GM21723 (cell line): Measurements from ENCODE around the gene RANBP1.
"Not testable (repeated sequence)": the region's sequence is repeated elsewhere in the genome, so short reads cannot be mapped to it uniquely, and the experiment has no call there.

ENCODE experiments used
- ATAC-seq: cut with Tn5 transposase; IDR thresholded peaks from one replicate; pipeline ENCODE4 v1.9.1; 2021; ENCODE audit warnings: mild to moderate bottlenecking, moderate library complexity; ENCODE audit not compliant: unreplicated experiment

The RANBP1 gene

GRCh38 chr22:20115691-20116375 lies at the start of gene RANBP1:
RANBP1 (plus strand) TSS chr22:20116104; CDS start chr22:20116185, 81 bp downstream.
- ATAC-seq = no peak

- no peak for ATAC-seq
These were observed 49.1 kb upstream of the RANBP1 start for GRCh38 chr22:20066617-20067383.

GRCh38 chr22:20067384-20067682 lies 48.6 kb upstream of the RANBP1 start:
- ATAC-seq = not testable (repeated sequence)

- ATAC-seq = no peak
These were observed 47.3 kb upstream of the RANBP1 start for GRCh38 chr22:20068640-20069039.

GRCh38 chr22:20069331-20070042 lies 46.4 kb upstream of the RANBP1 start:
- no peak for ATAC-seq

- ATAC-seq = no peak
These were observed 44.4 kb upstream of the RANBP1 start for GRCh38 chr22:20071524-20071972.

GRCh38 chr22:20076627-20077172 lies 39.2 kb upstream of the RANBP1 start:
- ATAC-seq = no peak

GRCh38 chr22:20079745-20080444 lies 36.0 kb upstream of the RANBP1 start, which contains the start of gene DGCR8:
DGCR8 (plus strand) TSS chr22:20080241; CDS start chr22:20085964, 5,723 bp downstream.
- ATAC-seq = peak; percentile 73

- ATAC-seq = peak; percentile 65
These were observed 35.5 kb upstream of the RANBP1 start for GRCh38 chr22:20080445-20080775.

- ATAC-seq = no peak
These were observed 34.9 kb upstream of the RANBP1 start for GRCh38 chr22:20080776-20081654.

GRCh38 chr22:20083157-20083890 lies 32.6 kb upstream of the RANBP1 start:
- ATAC-seq = no peak

GRCh38 chr22:20083891-20084546 lies 31.9 kb upstream of the RANBP1 start:
- ATAC-seq = no peak

GRCh38 chr22:20084547-20085413 lies 31.1 kb upstream of the RANBP1 start:
- ATAC-seq = no peak

GRCh38 chr22:20085651-20086050 lies 30.3 kb upstream of the RANBP1 start:
- ATAC-seq = no peak

GRCh38 chr22:20086101-20086599 lies 29.8 kb upstream of the RANBP1 start:
- no peak for ATAC-seq

- ATAC-seq = no peak
These were observed 29.1 kb upstream of the RANBP1 start for GRCh38 chr22:20086763-20087162.
